ENCODE measurements around the gene PTH2.

The PTH2 gene

DNA sequence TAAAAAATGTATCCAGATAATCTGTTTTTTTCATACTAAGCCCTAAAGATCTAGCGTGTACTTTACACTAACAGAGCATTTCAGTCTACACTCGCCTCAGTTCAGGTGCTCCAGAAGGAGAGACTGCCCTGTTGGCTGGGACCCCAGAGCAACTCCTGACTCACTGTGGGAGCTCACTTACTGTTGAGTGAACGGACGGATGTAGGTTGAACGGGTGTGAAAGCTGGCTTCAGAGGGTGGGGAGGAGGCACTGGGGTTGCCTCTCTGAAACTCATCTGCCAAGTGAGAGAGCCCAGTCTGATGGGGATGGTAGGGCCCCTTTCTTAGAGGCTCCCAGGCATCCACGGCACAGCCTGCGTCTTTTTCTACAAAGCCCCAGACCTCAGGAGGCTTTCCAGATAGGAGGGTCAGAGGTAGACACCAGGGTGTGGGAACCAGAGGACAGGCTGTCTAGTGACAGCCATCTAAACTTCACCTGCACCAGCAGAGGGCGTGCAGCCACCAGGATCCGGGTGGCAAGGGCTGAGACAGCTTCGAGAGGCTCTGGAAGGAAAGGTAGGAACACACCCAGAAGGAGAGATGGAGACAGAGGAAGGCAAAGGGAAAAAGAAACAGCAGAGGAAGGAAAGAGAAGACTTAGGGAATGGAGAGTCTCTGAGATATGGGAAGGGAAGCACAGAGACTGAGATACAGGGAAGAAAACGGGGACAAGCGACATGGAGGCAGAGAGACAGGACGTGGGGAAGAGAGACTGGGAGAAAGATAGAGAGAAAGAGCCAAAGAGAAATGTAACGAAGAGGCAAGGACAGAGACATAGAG is 31.5 kb downstream of the PTH2 start:
- H3K27ac ChIP-seq, result no peak overlapping the region
- H3K4me3 ChIP-seq (ENCODE audit: low read depth, low read length), result no peak overlapping the region
- no peaks in the 10 kb centered on the region for H3K9me3 ChIP-seq (ENCODE audit: severe bottlenecking)
- TF ChIP-seq, protein P1, sequence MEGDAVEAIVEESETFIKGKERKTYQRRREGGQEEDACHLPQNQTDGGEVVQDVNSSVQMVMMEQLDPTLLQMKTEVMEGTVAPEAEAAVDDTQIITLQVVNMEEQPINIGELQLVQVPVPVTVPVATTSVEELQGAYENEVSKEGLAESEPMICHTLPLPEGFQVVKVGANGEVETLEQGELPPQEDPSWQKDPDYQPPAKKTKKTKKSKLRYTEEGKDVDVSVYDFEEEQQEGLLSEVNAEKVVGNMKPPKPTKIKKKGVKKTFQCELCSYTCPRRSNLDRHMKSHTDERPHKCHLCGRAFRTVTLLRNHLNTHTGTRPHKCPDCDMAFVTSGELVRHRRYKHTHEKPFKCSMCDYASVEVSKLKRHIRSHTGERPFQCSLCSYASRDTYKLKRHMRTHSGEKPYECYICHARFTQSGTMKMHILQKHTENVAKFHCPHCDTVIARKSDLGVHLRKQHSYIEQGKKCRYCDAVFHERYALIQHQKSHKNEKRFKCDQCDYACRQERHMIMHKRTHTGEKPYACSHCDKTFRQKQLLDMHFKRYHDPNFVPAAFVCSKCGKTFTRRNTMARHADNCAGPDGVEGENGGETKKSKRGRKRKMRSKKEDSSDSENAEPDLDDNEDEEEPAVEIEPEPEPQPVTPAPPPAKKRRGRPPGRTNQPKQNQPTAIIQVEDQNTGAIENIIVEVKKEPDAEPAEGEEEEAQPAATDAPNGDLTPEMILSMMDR (IDR thresholded peaks at IDR 0.05; ENCODE audit: low read depth, low read length), result peak; percentile 82
- H3K36me3 ChIP-seq, result no peaks in the 10 kb centered on the region
- peak; percentile 88 for DNase-seq
- H3K27me3 ChIP-seq (ENCODE audit: insufficient read depth, low read depth, severe bottlenecking), result no peaks in the 10 kb centered on the region

- TF ChIP-seq, protein P1 (IDR thresholded peaks at IDR 0.05; ENCODE audit: low read depth, low read length), result no peak
- Histone ChIP-seq H3K4me3 (ENCODE audit: low read depth, low read length) (no peak overlapping the region), H3K36me3 (no peaks in the 10 kb centered on the region), H3K9me3 (ENCODE audit: severe bottlenecking) (no peaks in the 10 kb centered on the region), H3K27me3 (ENCODE audit: insufficient read depth, low read depth, severe bottlenecking) (no peaks in the 10 kb centered on the region), H3K27ac (no peak overlapping the region)
- DNase-seq, result peak; percentile 53
Observed at GRCh38 chr19:49390929-49391359, 32.3 kb downstream of the PTH2 start.

- H3K27me3 ChIP-seq (ENCODE audit: insufficient read depth, low read depth, severe bottlenecking), result no peaks in the 10 kb centered on the region
Observed at GRCh38 chr19:49390131-49390928, 32.9 kb downstream of the PTH2 start.

DNA sequence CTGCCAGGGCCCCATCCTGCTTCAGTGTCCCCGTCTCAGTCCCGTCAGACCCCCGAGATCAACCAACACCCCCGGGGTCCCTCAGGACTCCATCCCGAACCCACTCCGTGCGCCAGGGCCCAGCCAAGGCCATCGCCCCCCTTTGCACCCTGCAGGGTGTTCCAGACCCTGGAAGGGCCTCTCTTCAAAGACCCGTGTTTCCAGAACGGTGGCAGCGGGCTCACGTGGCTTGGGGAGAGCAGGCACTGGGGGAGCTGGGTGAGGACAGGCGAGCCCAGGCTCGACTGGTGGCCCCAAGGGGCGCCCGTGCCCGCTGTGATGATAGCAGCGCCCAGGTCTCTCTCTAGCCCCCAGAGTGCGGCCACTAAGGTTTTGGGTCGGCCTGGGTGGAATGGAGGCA is 33.8 kb downstream of the PTH2 start:
- no peak for DNase-seq
- Histone ChIP-seq H3K9me3 (ENCODE audit: severe bottlenecking) (no peaks in the 10 kb centered on the region), H3K36me3 (no peaks in the 10 kb centered on the region), H3K27me3 (ENCODE audit: insufficient read depth, low read depth, severe bottlenecking) (no peaks in the 10 kb centered on the region), H3K4me3 (ENCODE audit: low read depth, low read length) (no peak overlapping the region), H3K27ac (no peak overlapping the region)
- TF ChIP-seq, protein P1 (IDR thresholded peaks at IDR 0.05; ENCODE audit: low read depth, low read length), result no peak

More at GRCh38 chr19:49390131-49390928, 32.9 kb downstream of the PTH2 start:
- DNase-seq, result no peak
- Histone ChIP-seq H3K27ac (no peak overlapping the region), H3K9me3 (ENCODE audit: severe bottlenecking) (no peaks in the 10 kb centered on the region), H3K36me3 (no peaks in the 10 kb centered on the region), H3K4me3 (ENCODE audit: low read depth, low read length) (no peak overlapping the region)
- TF ChIP-seq, protein P1 (IDR thresholded peaks at IDR 0.05; ENCODE audit: low read depth, low read length), result no peak

- Histone ChIP-seq H3K9me3 (ENCODE audit: severe bottlenecking) (no peaks in the 10 kb centered on the region), H3K36me3 (no peaks in the 10 kb centered on the region), H3K4me3 (ENCODE audit: low read depth, low read length) (no peak within 1 kb of the TSS), H3K27ac (no peak within 1 kb of the TSS), H3K27me3 (ENCODE audit: insufficient read depth, low read depth, severe bottlenecking) (no peaks in the 10 kb centered on the region)
- TF ChIP-seq, protein P1 (IDR thresholded peaks at IDR 0.05; ENCODE audit: low read depth, low read length), result no peak
- DNase-seq, result no peak
Observed at GRCh38 chr19:49387936-49388372, 35.3 kb downstream of the PTH2 start, which contains the start of gene KASH5. KASH5 (plus strand) TSS chr19:49388249; CDS start chr19:49390884, 2,635 bp downstream.

Measured in WERI-Rb-1 (cell line).